Stimulated activated CD8-positive, alpha-beta memory T cell treated with anti-CD3 and anti-CD28 coated beads, Interleukin-15, amount 100 ng/mL, for 24 hours (primary cell): ENCODE data around the gene GNG12.

Source experiments
- DNase-seq: peaks from one replicate; pipeline ENCODE4 v3.0.0-alpha.2; 2020; ENCODE audit warnings: low read depth

Gene GNG12

GRCh38 chr1:67705735-67706453 is 127.4 kb downstream of the GNG12 start:
- no peak for DNase-seq

DNA sequence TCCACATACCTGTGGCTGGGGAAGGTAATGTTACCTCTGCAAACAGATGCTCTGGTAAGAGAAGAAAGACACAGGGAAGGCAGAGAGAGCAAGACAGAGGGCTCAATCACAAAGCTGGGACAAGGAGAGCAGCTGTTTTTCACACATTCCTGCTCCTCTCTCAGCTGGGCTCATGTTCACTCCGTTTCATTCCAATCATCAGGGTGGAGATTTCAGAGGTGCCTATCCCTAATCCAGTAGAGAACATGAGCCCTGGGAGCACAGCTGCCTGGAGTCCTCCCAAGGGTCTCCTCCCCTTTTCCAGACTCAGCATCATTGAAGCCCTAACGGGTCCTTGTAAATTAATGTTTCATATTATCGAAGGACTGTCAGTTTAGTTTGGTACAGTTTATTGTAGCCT is 128.9 kb downstream of the GNG12 start:
- no peak for DNase-seq

DNA sequence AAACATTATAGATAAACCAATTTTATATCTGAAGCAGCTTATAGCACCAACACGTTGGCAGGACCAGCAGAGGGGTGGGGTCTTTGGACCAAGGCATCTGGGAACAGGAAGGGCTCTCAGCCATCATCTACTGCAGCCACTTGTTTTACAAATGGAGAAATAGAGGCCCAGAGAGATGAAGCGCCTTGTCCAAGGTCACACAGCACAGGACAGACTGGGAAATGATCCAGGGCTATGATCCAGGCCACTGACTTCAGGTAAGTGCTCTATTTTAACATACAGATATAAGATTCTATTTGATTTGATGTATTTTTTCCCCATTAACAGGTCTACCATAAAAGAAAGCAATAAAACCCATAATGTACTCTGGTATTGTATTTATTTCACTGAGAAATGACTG is 131.4 kb downstream of the GNG12 start:
- DNase-seq, result no peak

- DNase-seq, result no peak
Measured at GRCh38 chr1:67700692-67701410, 132.4 kb downstream of the GNG12 start.

- no peak for DNase-seq
Measured at GRCh38 chr1:67700220-67700619, 133.0 kb downstream of the GNG12 start.

DNA sequence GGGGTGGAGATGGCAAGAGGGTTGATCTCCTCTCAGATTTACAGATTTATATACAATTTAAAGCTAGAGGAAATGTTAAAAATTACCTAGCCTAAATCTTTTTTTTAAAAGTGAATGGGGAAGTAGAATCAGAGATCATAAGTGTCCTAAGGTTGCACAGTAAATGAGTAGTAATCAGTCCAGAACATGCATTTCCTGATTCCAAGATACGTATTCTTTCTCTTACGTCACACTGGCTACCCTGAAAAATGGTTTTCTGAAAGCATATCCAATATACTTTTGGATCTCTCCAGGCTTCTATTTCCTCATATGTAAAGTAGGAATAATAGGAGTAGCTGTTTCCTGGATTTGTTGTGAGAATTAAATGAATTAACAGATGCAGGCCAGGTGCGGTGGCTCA is 136.6 kb downstream of the GNG12 start:
- DNase-seq, result no peak

DNA sequence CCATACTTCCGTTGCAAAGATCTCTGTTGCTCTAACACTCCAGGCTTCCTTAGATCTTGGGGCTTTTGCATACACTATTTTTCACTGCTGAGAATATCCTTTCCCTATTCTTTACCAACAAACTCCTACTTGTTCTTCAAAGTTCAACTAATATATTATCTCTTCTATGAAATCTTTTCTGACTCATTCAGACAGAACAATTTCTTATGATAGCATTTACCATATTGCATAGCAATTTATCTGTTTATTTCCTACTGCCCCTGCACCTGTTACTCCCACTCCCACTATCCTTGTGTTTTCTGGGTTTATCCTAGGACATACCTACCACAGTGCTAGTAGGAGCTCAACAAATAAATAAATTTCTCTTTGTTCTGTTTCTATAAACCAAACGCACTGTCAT is 137.3 kb downstream of the GNG12 start:
- DNase-seq, result no peak

DNA sequence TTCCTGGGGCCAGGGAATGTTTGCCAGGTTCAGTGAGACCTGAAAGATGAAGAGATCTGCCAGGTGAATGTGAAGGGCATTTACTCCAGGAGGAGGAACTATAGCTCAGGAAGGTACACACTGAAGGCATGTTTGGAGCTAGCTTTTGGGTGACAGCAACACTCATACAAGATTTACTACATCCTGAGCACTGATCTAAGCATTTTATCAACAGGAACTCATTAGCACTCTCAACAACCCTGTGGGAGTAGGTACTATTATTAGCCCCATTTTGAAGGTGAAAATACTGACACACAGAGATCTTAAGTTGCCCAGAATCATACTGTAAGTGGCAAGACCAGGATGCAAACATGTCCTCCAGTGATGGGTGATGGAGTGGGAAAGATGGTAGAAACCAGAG is 141.6 kb downstream of the GNG12 start:
- DNase-seq, result no peak

DNA sequence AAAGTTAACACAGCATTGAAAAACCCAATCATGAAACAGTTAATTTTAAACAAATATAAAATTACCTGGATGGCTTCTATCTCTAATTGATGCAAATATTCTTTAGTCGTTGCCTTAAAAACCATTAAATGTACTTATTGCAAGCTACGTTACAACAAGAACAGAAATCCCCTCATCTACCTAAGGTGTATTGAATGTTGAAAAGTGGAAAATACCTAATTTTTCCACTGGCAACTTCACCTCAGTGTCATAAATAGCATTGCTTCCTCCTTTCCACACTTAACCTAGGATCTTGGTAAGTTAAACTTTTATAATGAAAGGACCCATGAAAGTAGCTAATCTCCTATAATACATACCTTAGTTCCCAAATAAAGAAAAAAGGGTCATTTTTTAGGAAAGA is 142.9 kb downstream of the GNG12 start:
- DNase-seq, result no peak

DNA sequence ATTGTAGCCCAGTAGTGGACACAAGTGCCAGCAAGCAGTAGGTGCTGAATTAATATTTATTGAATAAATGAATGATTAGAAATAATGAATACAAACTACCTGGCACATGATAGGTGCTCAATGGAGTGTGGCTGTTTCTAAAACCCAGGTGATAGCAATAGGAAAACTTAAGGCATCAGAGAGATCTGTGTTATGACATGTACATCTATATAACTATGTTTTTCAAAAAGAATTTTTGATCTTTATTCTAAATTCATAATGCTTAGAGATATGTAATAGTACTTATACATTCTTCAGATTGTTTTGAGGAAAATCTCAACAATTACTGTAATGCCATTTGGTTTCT is 143.3 kb downstream of the GNG12 start:
- DNase-seq, result no peak

DNA sequence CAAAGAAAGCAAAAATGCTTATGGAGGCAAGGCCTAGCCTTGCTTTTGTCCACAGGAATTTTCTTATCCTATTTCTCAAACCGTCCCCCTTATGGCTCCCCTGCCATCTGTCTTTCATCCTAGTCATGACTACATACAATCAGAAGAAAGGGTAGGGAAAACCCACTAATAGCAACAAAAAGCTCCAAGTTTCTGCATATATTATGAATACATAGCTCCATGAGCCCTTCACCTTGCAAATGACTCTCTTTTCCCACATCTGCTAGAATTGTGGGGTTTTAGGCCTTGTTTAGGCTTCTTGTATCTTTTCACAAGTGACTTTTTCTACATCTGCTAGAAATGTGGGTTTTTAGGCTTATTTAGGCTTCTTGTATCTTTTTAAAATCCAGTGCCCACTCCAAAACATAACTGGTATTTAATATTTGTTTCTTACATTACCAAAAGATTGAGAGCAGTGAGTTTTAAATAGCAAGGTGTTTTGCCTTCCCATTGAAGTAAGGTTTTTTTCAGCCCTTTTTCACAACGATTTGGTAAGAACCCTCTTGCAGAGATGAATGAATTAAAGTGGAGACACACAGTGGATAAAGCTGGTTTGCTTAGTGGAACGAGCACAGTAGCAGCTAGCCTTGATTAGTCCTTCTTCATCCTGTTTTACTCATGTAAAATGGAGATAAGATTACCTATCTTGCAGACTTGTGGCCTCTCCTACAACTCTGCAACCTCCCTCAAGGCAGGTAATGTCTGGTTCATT is 143.8 kb downstream of the GNG12 start:
- no peak for DNase-seq

DNA sequence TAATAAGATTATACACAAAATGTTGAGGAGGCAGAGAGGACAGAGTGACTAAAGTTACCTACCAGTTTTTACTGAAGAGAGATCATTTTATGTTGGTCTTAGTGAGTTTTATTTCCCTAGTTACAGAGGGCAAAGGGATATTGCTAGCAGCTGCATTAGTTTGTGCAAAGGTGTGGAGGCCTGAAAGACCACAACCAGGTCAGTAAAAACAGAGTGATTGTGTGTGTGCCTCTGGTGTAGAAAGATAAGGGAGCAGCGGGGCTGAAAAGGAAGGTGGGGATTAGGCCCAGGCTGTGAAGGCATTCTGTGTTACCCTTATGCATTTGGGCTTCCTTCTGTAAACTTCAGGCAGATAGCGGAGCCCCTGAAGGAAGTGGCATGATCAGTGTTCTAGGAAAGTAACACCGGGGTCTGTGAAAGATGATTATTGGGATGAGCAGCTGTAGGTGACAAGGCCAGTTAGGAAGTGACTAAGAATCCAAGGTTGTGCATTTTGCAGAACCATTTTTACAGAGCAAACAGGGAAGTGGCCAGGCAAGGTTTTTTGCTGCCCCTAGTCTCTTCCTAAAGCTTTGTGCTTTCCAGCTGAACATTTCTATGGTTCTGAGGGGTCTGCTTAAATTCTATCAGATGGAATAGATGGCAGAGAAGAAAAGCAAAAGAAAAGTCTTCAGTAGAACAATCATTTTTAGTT is 144.6 kb downstream of the GNG12 start:
- DNase-seq, result no peak

DNA sequence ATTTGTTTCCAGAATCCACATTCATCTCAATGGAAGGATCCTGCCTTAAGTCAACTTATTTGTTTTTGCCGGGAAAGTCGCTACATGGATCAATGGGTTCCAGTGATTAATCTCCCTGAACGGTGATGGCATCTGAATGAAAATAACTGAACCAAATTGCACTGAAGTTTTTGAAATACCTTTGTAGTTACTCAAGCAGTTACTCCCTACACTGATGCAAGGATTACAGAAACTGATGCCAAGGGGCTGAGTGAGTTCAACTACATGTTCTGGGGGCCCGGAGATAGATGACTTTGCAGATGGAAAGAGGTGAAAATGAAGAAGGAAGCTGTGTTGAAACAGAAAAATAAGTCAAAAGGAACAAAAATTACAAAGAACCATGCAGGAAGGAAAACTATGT is 145.6 kb downstream of the GNG12 start:
- no peak for DNase-seq

GRCh38 chr1:67687198-67687545 is 146.1 kb downstream of the GNG12 start:
- no peak for DNase-seq

DNA sequence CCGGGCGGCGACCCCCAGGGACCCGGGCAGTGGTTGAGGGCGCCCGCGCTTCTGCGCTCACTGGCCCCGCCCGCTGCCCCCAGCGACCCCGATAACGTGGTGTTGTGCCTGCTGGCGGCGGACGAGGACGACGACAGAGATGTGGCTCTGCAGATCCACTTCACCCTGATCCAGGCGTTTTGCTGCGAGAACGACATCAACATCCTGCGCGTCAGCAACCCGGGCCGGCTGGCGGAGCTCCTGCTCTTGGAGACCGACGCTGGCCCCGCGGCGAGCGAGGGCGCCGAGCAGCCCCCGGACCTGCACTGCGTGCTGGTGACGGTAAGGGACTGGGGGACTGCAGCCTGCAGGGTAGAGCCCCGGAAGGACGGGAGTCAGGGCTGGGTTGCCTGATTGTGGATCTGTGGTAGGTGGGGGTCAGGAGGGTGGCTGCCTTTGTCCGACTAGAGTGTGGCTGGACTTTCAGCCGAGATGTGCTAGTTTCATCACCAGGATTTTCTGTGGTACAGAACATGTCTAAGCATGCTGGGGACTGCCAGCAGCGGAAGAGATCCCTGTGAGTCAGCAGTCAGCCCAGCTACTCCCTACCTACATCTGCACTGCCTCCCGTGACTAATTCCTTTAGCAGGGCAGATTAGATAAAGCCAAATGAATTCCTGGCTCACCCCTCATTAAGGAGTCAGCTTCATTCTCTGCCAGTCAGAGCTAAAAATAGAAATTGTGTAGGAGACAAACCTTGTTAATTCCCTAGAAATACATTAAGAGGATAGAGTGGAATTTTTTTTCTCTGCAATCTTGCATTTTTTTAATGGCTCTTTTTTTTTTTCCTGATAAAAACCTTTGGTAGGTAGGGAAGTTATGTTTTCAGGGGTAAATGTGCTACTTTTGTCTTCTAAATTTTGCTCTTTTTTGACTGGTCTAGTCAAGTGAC is 146.7 kb downstream of the GNG12 start:
- DNase-seq, result peak; percentile 21

DNA sequence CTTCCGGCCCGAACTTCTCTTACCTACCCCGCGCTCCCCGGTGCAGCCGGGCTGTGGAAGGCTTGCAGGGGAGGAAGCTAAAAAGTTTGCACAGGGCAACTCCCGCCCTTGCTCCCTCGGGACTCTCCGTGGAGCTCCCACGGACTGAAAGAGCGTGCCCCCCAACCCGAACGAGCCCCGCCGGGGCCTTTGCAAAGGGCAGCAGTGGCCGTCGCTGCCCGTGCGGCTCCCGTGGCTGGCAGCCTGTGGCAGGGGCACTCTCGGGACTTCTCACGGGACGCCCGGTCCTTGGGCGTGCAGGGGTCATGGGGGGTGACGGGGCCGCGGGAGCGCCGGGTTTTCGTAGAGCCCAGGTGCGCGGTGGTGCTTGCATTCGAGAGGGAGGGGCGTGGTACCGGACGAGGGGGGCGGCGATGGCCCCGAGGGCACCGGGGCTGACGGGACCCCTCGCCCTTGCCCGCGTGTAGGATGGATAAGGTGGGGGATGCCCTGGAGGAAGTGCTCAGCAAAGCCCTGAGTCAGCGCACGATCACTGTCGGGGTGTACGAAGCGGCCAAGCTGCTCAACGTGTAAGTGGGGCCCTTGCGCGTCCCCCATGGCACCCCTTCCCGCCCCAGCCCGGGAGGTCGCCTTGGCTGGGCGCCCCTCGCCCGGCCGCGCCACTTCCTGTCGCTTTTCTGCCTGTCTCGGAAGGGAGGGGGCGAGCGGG is 147.6 kb downstream of the GNG12 start:
- peak; percentile 21 for DNase-seq

- peak; percentile 75 for DNase-seq
Measured at GRCh38 chr1:67685067-67685557, 148.2 kb downstream of the GNG12 start, which contains the start of gene GADD45A. Gene GADD45A, plus strand, starts transcription at chr1:67685201. Its CDS starts 294 bp downstream, at chr1:67685495.

DNA sequence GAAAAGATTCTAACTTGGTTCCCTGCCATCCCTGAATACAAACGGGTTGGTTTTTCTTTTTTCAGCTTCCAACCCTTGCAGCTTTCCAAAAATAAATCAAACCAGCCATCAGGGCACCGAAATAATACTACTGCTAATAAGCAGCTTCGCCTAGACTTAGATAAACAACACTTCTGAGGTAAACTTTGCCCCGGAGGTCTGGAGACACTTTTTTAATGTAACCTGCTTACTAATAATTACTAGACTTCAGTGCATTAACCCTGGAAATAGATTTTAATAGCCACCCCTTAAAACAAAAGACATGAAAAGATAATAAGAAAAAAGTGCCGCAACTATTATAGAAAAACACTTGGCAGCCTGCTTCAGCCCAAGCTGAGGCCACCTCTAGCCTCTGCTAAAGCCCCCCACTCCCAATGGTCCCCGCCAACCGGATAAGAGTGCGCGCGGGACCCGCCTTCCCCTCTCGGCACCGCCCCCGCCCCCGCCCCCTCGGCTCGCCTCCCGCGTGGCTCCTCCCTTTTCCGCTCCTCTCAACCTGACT is 148.7 kb downstream of the GNG12 start:
- no peak for DNase-seq

GRCh38 chr1:67683766-67684525 is 149.3 kb downstream of the GNG12 start:
- no peak for DNase-seq

- no peak for DNase-seq
Measured at GRCh38 chr1:67683316-67683715, 150.0 kb downstream of the GNG12 start.
